GM19324 (cell line): ENCODE data around the gene ADAMTSL3.

ENCODE experiments used
- ATAC-seq: cut with Tn5 transposase; IDR thresholded peaks from one replicate; pipeline ENCODE4 v1.9.1; 2021; ENCODE audit warnings: mild to moderate bottlenecking, moderate library complexity; ENCODE audit not compliant: unreplicated experiment, low FRiP score

The ADAMTSL3 gene

DNA sequence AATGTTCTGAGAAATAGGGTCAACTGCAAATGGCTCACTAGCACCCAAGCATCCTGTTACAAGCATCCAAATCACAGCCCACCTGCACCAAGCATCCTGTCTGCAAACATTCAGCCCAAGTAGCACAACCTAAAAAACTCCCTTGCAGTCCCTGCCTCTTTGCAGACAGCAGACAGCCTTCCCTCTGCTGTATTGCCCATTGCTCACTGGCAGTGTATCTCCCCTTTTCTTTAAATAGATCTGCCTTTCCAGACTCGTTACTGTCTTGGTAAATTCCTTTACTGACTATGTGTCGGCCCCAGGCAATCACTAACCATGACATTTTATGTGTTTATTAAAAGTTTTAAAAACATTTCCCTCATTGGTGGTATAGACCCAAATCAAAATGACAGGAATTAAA is 155.4 kb downstream of the ADAMTSL3 start:
- ATAC-seq: no peak

DNA sequence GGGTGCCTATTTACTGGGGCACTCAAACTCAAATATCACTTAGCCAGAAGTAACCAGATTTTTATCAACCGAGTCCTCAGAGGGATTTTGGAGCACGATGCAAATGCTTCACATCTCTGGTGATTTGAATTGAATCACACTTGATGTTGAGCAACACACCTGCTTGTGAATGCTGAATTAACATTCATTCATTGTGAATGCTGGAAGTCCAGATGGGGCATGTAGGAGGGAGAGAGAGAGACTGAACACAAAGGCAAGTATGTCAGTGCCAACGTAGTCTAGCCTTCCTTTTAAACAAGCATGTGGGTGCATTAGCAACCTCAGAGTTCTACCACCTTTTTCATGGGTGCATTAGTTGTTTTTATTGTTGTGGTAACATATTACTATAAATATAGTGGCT is 156.2 kb downstream of the ADAMTSL3 start:
- no peak for ATAC-seq

DNA sequence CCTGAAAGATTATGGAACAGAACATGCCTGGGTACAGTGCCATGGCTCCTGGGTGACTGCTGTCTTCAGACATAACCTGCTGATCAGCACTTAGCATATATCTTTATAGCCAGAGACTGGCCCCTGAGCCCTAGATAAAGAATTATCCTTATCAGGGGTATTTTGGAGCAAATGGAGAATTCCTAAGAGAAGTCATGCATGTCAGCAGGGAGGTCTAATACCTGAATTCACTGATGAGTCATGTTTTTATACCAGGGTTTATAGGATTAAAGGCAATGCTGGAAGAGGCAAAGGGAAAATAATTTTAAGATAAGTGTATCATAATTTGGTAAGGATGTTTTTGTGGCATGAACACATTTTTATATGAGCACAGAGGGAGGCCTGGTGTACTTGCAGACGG is 159.8 kb downstream of the ADAMTSL3 start:
- ATAC-seq: no peak

DNA sequence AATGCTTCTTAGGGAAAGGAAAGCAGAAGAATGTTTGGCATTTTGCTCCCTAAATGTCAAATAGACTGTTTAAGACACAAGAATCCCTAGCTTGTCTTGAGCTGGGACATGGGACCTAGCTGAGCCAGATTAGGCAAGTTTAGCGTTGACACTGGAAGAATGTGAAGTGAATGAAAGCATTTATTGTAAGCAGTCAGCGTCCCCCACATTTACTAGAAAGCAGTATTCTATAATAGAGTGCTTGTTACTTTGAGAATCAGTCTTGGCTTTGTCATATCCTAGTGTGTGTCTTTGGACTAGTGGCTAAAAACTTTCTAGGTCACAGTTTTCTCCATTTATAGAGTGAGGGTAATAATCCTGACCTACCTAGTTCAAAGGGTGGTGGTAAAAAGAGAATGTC is 161.6 kb downstream of the ADAMTSL3 start:
- no peak for ATAC-seq

DNA sequence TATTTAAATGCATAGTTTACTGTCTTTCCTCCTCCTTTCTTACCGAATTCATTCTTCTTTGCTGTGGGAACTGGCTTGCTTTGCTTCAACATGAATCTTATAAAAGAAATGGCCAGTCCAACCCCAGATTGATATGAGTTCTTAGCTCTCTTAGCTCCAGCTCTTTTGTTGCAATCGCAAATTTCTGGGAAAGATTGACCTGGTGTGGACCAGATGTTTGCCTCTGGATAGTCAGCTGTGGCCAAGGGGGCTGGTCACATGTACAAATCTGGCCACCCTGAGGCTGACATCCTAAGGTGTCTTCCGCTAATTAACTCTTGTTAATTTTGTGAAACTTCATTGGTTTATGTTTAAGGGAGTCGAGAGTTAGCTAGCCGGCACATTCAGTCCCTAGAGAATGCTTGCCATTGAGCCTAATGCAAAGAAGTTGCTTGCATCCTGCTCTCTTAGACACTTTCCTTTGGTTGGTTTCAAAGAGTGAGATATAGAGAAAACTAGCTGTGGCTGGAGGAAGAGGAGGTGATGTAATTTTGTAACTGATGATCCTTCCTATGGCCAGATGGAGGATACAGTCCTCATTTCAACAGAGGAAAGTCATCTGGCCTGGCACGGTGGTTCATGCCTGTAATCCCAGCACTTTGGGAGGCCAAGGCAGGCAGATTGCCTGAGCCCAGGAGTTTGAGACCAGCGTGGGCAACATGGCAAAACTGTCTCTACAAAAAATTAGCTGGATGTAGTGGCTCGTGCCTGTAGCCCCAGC is 162.4 kb downstream of the ADAMTSL3 start:
- no peak for ATAC-seq

DNA sequence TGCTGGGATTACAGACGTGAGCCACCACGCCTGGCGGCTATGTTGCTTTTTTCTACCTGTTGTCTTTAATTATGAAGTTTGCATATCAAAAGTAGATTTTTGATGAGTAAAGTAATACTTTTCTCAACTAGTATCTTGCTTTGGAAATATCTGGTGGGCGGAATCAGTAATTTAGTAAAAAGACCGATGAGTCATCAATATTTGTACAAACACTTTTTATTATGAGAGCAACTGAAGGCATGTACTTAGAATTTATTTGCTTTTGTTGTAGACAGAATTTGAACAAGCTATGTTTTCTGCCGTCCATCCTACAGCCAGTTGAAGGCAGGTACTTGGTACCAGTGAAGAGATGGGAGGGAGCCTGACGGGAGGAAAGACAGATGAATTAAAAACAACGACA is 164.7 kb downstream of the ADAMTSL3 start:
- no peak for ATAC-seq

DNA sequence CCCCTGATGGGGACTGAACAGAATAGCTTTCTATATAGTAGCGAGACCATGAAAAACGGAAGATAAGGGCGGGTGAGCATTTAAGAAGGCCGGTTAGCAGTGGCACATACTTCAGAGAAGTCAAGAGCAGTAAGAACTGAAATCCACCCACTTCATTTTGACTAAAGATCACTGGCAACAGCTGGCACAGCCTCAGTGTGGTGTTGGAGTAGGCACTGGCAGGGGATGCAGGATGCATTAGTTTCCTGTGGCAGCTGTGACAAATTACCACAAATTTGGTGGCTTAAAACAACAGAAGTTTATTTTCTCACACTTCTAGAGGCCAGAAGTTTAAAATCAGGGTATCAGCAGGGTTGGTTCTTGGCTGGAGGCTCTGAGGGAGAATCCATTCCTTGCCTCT is 176.5 kb downstream of the ADAMTSL3 start:
- no peak for ATAC-seq

DNA sequence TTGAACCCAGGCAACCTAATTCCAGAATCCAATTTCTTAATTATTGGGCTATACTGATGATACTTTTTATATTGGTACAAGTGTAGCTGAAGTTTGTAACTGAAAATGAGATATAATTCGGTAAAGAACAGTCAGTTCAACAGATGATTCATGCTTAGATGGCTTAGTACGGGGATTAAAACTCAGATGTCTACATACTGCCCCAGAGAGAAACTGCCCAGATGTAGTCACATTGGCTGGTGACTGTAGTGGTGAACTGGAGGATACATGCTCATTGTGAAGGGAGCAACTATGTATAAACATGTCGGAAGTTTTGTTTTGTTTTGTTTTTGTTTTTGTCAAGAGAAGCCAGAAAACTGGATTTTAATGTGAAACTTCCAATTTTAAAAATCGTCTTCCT is 179.6 kb downstream of the ADAMTSL3 start:
- ATAC-seq: no peak

DNA sequence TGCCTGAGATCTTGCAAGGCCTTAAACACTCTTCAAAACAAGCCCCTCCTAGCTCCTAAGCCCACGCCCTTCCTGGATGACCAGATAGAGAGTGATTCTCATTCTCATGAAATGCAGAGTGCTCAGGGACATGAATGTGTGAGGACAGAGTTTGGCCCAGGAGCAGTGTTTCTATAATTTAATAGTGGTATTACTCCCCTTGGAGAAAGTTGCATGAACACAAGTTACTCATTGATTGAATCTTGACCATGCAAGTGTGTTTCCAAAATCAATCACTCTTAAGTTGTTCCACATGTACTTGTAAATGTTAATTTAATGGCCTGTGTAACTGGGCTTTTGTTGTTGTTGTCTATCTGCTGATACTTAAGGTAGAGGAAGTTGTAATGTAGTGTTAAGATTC is 181.6 kb downstream of the ADAMTSL3 start:
- no peak for ATAC-seq

DNA sequence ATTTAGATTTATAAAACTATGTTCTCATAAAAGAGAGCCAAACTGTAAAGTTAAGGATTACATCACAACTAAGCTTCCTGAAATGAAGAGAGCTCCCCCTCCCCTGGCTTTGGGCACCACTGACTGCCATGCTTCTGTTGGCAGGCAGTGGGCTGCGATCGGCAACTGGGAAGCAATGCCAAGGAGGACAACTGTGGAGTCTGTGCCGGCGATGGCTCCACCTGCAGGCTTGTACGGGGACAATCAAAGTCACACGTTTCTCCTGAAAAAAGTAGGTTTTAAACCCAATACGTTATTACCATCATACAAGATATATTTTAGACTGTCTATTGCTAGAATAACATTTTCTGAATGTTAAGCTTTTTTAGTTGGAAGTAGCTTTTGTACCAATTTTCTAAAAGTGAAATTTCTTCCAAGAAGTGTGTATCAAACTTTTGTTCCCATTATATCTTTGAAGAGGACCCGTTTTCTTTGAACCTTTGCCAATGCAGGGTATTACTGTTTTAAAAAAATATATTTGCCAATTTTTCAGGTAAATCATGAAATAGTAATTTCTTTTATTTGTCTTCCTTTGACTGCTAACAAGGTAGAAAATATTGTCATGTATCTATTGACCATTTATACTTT is 184.1 kb downstream of the ADAMTSL3 start:
- no peak for ATAC-seq

DNA sequence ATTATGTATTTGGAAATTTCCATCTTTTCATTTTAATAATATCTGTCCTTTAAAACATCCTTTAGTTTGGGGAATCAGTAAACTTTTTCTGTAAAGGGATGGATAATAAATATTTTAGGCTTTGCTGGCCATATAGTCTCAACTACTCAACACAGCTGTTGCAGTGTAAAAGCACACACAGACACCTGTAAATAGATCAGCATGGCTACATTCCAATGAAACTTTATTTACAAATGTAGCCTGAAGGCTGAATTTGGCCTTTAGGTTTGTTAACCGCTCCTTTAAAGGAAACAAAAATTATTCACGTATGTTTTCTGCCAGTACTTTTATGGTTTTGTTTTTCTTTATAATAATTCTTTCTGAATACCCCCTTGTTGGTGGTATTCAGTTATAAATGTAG is 184.8 kb downstream of the ADAMTSL3 start:
- no peak for ATAC-seq

DNA sequence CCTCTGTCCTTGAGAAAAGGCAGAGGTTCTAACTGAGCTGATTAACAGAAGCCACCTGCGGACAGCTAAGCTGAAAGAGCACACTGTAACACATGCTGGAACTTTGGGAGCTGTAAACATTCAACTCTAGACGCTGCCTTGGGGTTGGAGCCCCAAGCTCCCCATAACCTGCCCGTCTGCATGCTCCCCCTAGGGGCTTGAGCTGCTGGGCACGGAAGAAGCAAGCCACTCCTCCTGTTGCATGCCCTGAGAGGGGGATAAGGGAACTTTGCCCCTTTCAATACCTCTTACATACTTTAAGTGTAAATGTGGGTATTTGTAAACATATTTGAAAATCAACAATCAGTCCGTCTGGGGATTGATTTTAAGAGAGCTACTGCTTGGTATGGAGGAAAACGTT is 188.4 kb downstream of the ADAMTSL3 start:
- no peak for ATAC-seq

DNA sequence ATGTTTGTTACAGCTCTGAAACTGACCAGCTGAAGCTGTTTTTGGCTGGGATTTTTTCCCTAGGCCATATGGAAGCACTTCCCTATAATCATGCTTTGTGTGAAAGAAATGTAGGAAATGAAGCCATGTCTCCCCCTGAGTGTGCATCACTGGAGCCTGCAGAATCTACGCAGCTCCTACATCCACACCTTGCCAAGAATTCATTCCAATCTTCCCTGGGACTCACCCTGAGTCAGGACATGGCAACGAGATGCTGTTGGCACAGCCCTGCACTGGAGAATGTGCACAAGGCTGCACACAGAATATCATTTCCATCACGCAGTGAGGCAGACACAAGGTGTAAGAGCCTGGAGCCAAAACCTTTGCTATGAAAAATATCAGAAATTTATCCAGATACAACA is 189.5 kb downstream of the ADAMTSL3 start:
- ATAC-seq: no peak

DNA sequence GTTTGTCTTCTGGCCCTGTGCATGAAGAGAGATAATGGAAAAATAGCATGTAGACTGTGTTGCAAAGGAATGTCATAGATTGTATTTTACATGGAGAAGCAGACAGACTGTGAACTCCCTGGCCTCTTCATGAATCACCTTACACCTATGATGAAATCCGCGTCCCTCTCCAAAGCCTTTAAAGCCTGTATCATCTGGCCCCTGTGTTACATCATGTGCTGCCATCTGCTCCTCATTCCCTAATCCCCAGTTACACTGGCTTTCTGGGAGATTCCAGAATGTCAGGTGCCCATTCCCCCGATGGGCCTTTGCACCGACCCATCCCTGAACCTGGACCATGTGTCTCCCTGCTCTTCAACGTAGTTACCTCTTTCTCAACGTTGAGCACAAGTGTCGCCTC is 190.8 kb downstream of the ADAMTSL3 start:
- ATAC-seq: no peak

DNA sequence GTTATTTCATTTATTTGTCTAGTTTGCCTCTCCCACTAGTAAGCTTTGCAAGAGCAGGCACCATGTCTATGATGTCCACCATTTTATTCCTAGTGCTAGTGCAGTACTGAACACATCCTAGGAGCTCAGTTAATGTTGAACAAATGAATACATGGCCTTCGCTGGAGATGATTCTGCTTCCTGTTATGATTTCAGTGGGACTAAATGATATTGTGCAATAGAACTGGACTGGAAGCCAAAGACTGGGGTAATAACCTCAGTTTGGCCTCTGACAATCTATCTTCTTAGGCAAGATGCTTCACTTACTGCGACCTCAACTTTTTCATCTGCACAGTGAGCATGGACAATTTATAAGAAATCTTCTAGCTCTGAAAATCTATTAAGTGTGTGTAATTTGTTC is 191.3 kb downstream of the ADAMTSL3 start:
- ATAC-seq: no peak

DNA sequence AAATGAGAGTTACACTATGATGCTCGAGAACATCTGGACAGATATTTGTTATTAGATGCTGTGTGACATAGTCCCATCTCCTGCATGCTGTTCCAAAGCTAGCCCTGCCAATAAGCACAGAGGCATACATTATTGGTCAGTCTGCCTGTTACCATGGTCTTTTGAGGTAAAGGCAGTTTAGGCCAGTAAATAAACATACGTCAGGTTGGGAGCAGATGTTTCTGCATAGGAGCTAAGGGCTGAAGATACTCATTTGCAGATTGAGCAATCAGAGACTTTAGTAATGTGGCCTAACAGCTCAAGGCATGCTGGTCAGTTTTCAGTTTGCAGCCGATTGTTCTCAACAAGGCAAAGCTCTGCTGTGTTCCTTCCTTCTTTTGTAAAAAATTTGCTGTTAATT is 192.9 kb downstream of the ADAMTSL3 start:
- no peak for ATAC-seq

DNA sequence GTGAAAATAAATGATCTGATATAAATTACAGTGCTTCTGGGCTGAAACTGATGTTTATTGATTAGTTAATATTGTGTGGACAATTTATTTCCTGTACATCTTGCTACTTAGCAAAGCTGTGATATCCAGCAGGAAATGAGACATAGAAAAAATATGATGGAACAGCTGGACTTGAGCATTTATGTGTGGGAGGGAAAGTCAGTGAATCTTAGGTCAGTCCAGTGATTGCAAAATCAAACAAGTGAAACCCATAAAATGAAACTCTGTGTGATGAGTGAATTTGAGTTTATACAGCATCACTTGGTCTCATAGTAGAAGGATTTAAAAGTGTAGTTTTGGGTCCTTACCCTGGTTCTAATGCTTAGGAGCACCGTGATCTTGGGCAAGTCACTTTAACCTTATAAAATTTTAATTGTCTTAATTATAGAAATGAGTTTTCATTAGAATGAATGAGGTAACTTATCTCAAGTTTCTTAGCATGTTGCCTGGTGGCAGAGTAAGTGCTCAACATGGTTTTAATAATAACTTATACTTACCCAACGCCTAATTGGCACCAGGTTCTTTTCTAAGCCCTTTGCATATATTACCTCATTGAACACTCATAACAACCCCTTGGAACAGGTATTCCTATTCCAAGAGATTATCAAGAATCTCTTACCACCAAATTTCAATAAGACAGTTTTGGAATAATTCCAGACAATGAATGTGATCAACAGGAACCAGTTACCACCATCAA is 194.6 kb downstream of the ADAMTSL3 start:
- ATAC-seq: no peak

DNA sequence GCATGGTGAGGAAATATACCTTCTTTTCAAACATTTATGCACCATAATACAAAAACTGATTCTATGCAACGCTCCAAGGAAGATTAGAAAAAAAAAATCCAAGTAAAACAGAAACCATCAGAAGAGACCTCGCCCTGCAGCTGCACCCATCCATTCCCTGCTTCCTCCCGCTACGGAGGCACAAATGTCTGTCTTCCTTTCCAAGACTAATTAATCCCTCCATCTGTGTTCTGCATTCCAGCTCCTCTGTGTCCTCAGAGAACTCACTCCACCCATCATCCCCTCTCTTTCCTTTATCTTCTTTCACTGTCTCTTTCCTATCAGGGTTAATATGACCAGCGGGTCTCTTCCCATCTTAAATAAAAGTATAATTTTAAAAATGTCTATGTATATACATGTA is 196.1 kb downstream of the ADAMTSL3 start:
- no peak for ATAC-seq

DNA sequence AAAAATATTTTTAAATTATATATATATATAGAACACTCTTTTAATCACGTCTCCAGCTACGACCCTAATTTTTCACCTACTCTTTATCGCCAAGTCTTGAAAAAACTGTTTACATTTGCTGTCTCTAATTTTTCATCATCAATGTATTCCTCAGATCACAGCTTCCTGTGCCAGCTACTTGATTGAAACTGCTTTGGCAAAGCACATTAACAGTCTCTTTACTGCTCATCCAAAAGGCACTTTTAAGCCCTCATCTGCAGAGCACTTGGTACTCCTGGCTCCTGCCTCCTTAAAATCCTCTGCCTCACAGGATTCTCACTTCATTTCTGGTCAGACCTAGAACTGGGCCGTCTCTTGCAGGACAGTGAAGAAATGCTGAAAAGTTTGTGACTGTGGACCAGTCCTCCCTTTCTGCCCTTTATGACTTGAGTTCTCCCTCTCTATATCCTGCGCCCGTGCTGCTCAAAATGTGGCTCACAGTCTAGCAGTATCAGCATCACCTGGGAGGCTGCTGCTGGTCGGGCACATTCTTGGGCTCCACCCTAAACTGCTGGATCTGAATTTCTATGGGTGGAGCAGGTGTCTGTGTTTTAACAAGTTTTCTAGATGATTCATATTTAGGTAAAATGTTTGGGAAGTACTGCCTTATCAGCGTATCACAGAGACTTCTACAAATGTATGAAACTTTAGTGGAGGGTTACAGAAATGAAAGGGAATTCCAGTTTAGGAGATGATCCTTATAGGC is 196.8 kb downstream of the ADAMTSL3 start:
- ATAC-seq: no peak

DNA sequence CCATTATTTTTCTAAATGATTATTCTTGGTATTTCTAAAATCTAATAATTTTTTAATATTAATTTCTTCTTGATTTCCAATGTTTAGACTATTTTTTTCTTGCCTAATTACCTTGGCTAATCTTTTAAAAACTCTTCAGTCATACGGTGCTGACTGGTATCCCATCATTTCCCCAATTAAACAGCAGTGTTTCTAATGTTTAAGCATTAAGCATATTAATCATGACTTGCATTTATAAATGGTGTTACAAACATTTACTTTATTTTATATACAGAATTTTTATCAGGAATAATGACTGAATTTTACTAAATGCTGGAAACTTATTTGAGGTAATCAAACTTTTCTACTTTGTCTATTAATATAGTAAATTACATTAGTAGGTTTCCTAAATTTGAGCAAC is 199.3 kb downstream of the ADAMTSL3 start:
- no peak for ATAC-seq

DNA sequence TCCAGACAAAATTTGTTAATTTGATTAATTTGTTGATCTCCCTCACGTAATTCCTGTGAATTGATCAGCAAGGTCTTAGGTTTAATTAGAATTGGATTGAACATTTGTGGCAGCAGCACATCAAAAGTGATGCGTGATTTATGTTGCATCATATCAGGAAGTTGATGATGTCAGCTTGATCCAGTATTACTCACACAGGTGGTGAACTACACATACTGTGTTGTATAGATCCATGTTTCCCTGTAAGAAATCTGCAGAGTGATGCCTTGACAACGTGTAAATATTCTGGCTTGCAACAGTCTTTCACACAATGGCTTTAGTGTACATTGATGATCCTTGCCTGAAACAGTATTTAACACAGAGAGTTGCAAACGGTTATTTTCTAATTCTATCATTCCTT is 200.4 kb downstream of the ADAMTSL3 start:
- no peak for ATAC-seq
